Measurements from ENCODE around the gene ERF.

DNA sequence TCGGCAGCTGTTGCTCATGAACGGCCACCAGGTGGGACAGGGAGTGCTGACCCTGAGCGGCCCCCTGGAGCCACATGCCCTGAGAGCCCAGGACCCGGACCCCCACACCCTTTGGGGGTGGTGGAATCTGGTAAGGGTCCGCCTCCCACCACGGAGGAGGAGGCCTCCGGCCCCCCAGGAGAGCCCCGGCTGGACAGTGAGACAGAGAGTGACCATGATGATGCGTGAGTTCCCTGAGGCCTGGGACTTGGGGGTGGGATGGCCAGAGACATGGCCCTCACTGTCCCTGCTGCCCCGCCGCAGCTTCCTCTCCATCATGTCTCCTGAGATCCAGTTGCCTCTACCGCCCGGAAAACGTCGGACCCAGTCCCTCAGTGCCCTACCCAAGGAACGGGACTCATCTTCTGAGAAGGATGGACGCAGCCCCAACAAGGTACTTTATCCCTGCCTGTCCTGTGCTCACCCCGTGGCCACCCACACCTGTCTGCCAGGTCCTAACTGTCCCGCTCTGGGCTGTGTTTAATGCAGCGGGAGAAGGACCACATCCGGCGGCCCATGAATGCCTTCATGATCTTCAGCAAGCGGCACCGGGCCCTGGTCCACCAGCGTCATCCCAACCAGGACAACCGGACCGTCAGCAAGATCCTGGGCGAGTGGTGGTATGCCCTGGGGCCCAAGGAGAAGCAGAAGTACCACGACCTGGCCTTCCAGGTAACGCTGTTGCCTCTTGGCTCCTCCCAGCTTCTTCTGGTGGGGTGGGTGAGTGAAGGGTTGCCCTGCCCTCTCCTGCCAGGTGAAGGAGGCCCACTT is 32.3 kb upstream of the ERF start:
- TF ChIP-seq RFX5 (IDR thresholded peaks at IDR 0.05; ENCODE audit: borderline replicate concordance, low read depth, low read length), result no peak
- TF ChIP-seq MAFK (IDR thresholded peaks at IDR 0.05; ENCODE audit: low read depth, low read length), result no peak
- no peak for TF ChIP-seq SIN3A (conservative IDR thresholded peaks at IDR 0.05 in 1 of 2, IDR thresholded peaks at IDR 0.05 in 1 of 2; ENCODE audit: low read depth in 1 of 2, low read length in 2 of 2)
- no peak for TF ChIP-seq TAF1 (IDR thresholded peaks at IDR 0.05; ENCODE audit: low read depth, low read length)
- TF ChIP-seq, protein P1, sequence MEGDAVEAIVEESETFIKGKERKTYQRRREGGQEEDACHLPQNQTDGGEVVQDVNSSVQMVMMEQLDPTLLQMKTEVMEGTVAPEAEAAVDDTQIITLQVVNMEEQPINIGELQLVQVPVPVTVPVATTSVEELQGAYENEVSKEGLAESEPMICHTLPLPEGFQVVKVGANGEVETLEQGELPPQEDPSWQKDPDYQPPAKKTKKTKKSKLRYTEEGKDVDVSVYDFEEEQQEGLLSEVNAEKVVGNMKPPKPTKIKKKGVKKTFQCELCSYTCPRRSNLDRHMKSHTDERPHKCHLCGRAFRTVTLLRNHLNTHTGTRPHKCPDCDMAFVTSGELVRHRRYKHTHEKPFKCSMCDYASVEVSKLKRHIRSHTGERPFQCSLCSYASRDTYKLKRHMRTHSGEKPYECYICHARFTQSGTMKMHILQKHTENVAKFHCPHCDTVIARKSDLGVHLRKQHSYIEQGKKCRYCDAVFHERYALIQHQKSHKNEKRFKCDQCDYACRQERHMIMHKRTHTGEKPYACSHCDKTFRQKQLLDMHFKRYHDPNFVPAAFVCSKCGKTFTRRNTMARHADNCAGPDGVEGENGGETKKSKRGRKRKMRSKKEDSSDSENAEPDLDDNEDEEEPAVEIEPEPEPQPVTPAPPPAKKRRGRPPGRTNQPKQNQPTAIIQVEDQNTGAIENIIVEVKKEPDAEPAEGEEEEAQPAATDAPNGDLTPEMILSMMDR (IDR thresholded peaks at IDR 0.05; ENCODE audit: control extremely low read depth in 1 of 3, insufficient read depth in 1 of 3, low read depth in 1 of 3, low read length in 3 of 3), result no peak
- no peak for TF ChIP-seq POLR2AphosphoS5 (IDR thresholded peaks at IDR 0.05; ENCODE audit: low read depth, low read length)
- TF ChIP-seq HDAC2 (IDR thresholded peaks at IDR 0.05; ENCODE audit: borderline replicate concordance in 1 of 2, low read depth in 2 of 2, low read length in 2 of 2), result no peak
- TF ChIP-seq YY1 (IDR thresholded peaks at IDR 0.05; ENCODE audit: low read depth, low read length), result no peak
- TF ChIP-seq, protein P2, sequence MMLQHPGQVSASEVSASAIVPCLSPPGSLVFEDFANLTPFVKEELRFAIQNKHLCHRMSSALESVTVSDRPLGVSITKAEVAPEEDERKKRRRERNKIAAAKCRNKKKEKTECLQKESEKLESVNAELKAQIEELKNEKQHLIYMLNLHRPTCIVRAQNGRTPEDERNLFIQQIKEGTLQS (IDR thresholded peaks at IDR 0.05; ENCODE audit: insufficient read depth, low read depth, low read length), result no peak
